Gastroesophageal sphincter (tissue), 3 donors: ENCODE measurements around the gene AURKAIP1.
"Not testable (repeated sequence)": the region's sequence is repeated elsewhere in the genome, so short reads cannot be mapped to it uniquely, and the experiment has no call there.

Source experiments
- POLR2A ChIP-seq, 2 donors: fragments of 450-650 bp; IDR thresholded peaks; one replicate each; pipeline ENCODE4 v1.6.1; 2017; ENCODE audit warnings: antibody characterized with exemption in 2 of 2, mild to moderate bottlenecking in 2 of 2, moderate library complexity in 1 of 2
- POLR2AphosphoS5 ChIP-seq: sonication (generic); formaldehyde crosslinking; IDR thresholded peaks from one replicate; pipeline ENCODE4 v1.6.1; 2017; ENCODE audit warnings: antibody characterized with exemption
- TF ChIP-seq, protein P1 (sequence below), 4 experiments: fragments of 200-600 bp in 2 of 4; fragments of 450-650 bp in 2 of 4; sonication (generic) in 1 of 4; IDR thresholded peaks; one replicate each; pipeline ENCODE4 v1.5.1; 2017 to 2019; ENCODE audit warnings: antibody characterized with exemption in 4 of 4, mild to moderate bottlenecking in 2 of 4, moderate library complexity in 2 of 4

DNA sequence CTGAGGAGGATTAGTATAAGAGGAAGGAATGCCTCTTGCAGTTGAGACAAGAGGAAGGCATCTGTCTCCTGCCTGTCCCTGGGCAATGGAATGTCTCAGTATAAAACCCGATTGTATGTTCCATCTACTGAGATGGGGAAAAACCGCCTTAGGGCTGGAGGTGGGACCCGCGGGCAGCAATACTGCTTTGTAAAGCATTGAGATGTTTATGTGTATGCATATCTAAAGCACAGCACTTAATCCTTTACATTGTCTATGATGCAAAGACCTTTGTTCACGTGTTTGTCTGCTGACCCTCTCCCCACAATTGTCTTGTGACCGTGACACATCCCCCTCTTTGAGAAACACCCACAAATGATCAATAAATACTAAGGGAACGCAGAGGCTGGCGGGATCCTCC lies 35.2 kb upstream of the AURKAIP1 start:
- TF ChIP-seq, protein P1, sequence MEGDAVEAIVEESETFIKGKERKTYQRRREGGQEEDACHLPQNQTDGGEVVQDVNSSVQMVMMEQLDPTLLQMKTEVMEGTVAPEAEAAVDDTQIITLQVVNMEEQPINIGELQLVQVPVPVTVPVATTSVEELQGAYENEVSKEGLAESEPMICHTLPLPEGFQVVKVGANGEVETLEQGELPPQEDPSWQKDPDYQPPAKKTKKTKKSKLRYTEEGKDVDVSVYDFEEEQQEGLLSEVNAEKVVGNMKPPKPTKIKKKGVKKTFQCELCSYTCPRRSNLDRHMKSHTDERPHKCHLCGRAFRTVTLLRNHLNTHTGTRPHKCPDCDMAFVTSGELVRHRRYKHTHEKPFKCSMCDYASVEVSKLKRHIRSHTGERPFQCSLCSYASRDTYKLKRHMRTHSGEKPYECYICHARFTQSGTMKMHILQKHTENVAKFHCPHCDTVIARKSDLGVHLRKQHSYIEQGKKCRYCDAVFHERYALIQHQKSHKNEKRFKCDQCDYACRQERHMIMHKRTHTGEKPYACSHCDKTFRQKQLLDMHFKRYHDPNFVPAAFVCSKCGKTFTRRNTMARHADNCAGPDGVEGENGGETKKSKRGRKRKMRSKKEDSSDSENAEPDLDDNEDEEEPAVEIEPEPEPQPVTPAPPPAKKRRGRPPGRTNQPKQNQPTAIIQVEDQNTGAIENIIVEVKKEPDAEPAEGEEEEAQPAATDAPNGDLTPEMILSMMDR (IDR thresholded peaks at IDR 0.05), result not testable (repeated sequence)
- not testable (repeated sequence) for TF ChIP-seq POLR2A (IDR thresholded peaks at IDR 0.05); POLR2AphosphoS5
